Activated T-cell treated with anti-CD3 and anti-CD28 coated beads, Interleukin-2, amount 50 U/mL, for 4 hours (primary cell): ENCODE results near the gene ABCF2. TPM values are rescaled to one million over a fixed set of nuclear protein-coding genes. Genes with fewer than 3 reads are reported as not detected.

Source experiments
- ATAC-seq, 2 donors: fragments of 200-7000 bp; cut with Tn5 transposase; one replicate each; pipeline ENCODE4 v1.10.0; 2021
- DNase-seq: peaks from one replicate; pipeline ENCODE4 v3.0.0-alpha.2; 2020
- H3K27me3 Mint-ChIP-seq: one replicate; pipeline ENCODE4 v1.8.0; 2021; ENCODE audit warnings: low read depth, mixed read lengths
- H3K36me3 Mint-ChIP-seq: one replicate; pipeline ENCODE4 v1.8.0; 2022; ENCODE audit warnings: mixed read lengths; ENCODE audit not compliant: insufficient read depth
- H3K4me1 Mint-ChIP-seq: one replicate; pipeline ENCODE4 v1.8.0; 2021; ENCODE audit warnings: low read depth, mixed read lengths
- H3K4me3 Mint-ChIP-seq: one replicate; pipeline ENCODE4 v1.8.0; 2021; ENCODE audit warnings: mild to moderate bottlenecking, moderate library complexity, mixed read lengths
- H3K9me3 Mint-ChIP-seq: one replicate; pipeline ENCODE4 v1.8.0; 2021; ENCODE audit warnings: mixed read lengths
- total RNA-seq, 3 donors: library from RNA; stranded (reverse); gene quantifications; one replicate each; pipeline ENCODE4 v1.2.1, GENCODE V29; 2021

Gene ABCF2
- total RNA-seq, 3 donors from 2014 or later = 144 to 151 (median 146) TPM

- H3K4me1 Mint-ChIP-seq = peaks cover 48% of the 10 kb centered on the region
- no peaks in the 10 kb centered on the region for H3K9me3 Mint-ChIP-seq
- no peaks in the 10 kb centered on the region for H3K27me3 Mint-ChIP-seq
- DNase-seq = no peak
- H3K4me3 Mint-ChIP-seq = peak overlapping the region; percentile 100
- peaks cover 13% of the 10 kb centered on the region for H3K36me3 Mint-ChIP-seq
- no peak for ATAC-seq
These were observed 4.1 kb upstream of the ABCF2 start for GRCh38 chr7:151231080-151231479.

- H3K36me3 Mint-ChIP-seq = peaks cover 26% of the 10 kb centered on the region
- H3K4me3 Mint-ChIP-seq = no peak overlapping the region
- no peaks in the 10 kb centered on the region for H3K27me3 Mint-ChIP-seq
- H3K4me1 Mint-ChIP-seq = peaks cover 57% of the 10 kb centered on the region
- ATAC-seq (no peak), DNase-seq (no peak)
- H3K9me3 Mint-ChIP-seq = no peaks in the 10 kb centered on the region
These were observed 2.2 kb upstream of the ABCF2 start for GRCh38 chr7:151229249-151229648.

- Mint-ChIP-seq H3K4me1 (peaks cover 49% of the 10 kb centered on the region), H3K4me3 (peak overlapping the region; percentile 100), H3K9me3 (no peaks in the 10 kb centered on the region), H3K27me3 (no peaks in the 10 kb centered on the region), H3K36me3 (peaks cover 28% of the 10 kb centered on the region)
- ATAC-seq (no peak), DNase-seq (no peak)
These were observed 1.2 kb upstream of the ABCF2 start for GRCh38 chr7:151228024-151228866.

- H3K4me3 Mint-ChIP-seq = peak overlapping the region; percentile 100
- DNase-seq (no peak), ATAC-seq (no peak)
- peaks cover 34% of the 10 kb centered on the region for H3K36me3 Mint-ChIP-seq
- peaks cover 39% of the 10 kb centered on the region for H3K4me1 Mint-ChIP-seq
- no peaks in the 10 kb centered on the region for H3K27me3 Mint-ChIP-seq
- H3K9me3 Mint-ChIP-seq = no peaks in the 10 kb centered on the region
These were observed 488 bp downstream of the ABCF2 start for GRCh38 chr7:151226560-151226874.

GRCh38 chr7:151225948-151226510 is 976 bp downstream of the ABCF2 start:
- peak overlapping the region; percentile 100 for H3K4me3 Mint-ChIP-seq
- H3K4me1 Mint-ChIP-seq = peaks cover 37% of the 10 kb centered on the region
- no peak for DNase-seq
- ATAC-seq = no peak
- H3K27me3 Mint-ChIP-seq = no peaks in the 10 kb centered on the region
- peaks cover 36% of the 10 kb centered on the region for H3K36me3 Mint-ChIP-seq
- H3K9me3 Mint-ChIP-seq = no peaks in the 10 kb centered on the region

GRCh38 chr7:151223728-151224127 is 3.3 kb downstream of the ABCF2 start:
- H3K36me3 Mint-ChIP-seq = peaks cover 45% of the 10 kb centered on the region
- H3K4me3 Mint-ChIP-seq = no peak overlapping the region
- DNase-seq (no peak), ATAC-seq (no peak)
- H3K9me3 Mint-ChIP-seq = no peaks in the 10 kb centered on the region
- peaks cover 37% of the 10 kb centered on the region for H3K4me1 Mint-ChIP-seq
- H3K27me3 Mint-ChIP-seq = no peaks in the 10 kb centered on the region

GRCh38 chr7:151218170-151218569 is 8.8 kb downstream of the ABCF2 start:
- H3K9me3 Mint-ChIP-seq = no peaks in the 10 kb centered on the region
- DNase-seq = no peak
- no peaks in the 10 kb centered on the region for H3K27me3 Mint-ChIP-seq
- H3K4me1 Mint-ChIP-seq = no peaks in the 10 kb centered on the region
- ATAC-seq = no peak
- peaks cover 51% of the 10 kb centered on the region for H3K36me3 Mint-ChIP-seq
- no peak overlapping the region for H3K4me3 Mint-ChIP-seq

GRCh38 chr7:151215396-151215795 is 11.6 kb downstream of the ABCF2 start:
- no peak overlapping the region for H3K4me3 Mint-ChIP-seq
- H3K27me3 Mint-ChIP-seq = no peaks in the 10 kb centered on the region
- no peaks in the 10 kb centered on the region for H3K9me3 Mint-ChIP-seq
- no peak for ATAC-seq
- H3K36me3 Mint-ChIP-seq = peaks cover 47% of the 10 kb centered on the region
- peaks cover 2% of the 10 kb centered on the region for H3K4me1 Mint-ChIP-seq
- no peak for DNase-seq

- no peaks in the 10 kb centered on the region for H3K27me3 Mint-ChIP-seq
- DNase-seq (no peak), ATAC-seq (no peak)
- no peaks in the 10 kb centered on the region for H3K9me3 Mint-ChIP-seq
- H3K4me3 Mint-ChIP-seq = no peak overlapping the region
- H3K36me3 Mint-ChIP-seq = peaks cover 39% of the 10 kb centered on the region
- peaks cover 3% of the 10 kb centered on the region for H3K4me1 Mint-ChIP-seq
These were observed 13.2 kb downstream of the ABCF2 start for GRCh38 chr7:151213826-151214225.

GRCh38 chr7:151212626-151213025 is 14.4 kb downstream of the ABCF2 start:
- peaks cover 13% of the 10 kb centered on the region for H3K4me1 Mint-ChIP-seq
- ATAC-seq (no peak), DNase-seq (no peak)
- peaks cover 28% of the 10 kb centered on the region for H3K36me3 Mint-ChIP-seq
- no peaks in the 10 kb centered on the region for H3K27me3 Mint-ChIP-seq
- H3K9me3 Mint-ChIP-seq = no peaks in the 10 kb centered on the region
- H3K4me3 Mint-ChIP-seq = no peak overlapping the region

- no peaks in the 10 kb centered on the region for H3K27me3 Mint-ChIP-seq
- DNase-seq = no peak
- H3K36me3 Mint-ChIP-seq = peaks cover 28% of the 10 kb centered on the region
- H3K4me3 Mint-ChIP-seq = no peak overlapping the region
- no peaks in the 10 kb centered on the region for H3K9me3 Mint-ChIP-seq
- no peak for ATAC-seq
- H3K4me1 Mint-ChIP-seq = peaks cover 26% of the 10 kb centered on the region
These were observed 15.7 kb downstream of the ABCF2 start for GRCh38 chr7:151211155-151211772.

GRCh38 chr7:151210087-151210854 is 16.7 kb downstream of the ABCF2 start, which contains the start of gene H2BK1:
Gene H2BK1 (minus strand): TSS chr7:151210488. CDS start chr7:151210318, 170 bp downstream.
- no peak within 1 kb of the TSS for H3K4me3 Mint-ChIP-seq
- H3K9me3 Mint-ChIP-seq = no peaks in the 10 kb centered on the region
- H3K36me3 Mint-ChIP-seq = peaks cover 21% of the 10 kb centered on the region
- H3K27me3 Mint-ChIP-seq = peaks cover 2% of the 10 kb centered on the region
- no peak for DNase-seq
- H3K4me1 Mint-ChIP-seq = peaks cover 30% of the 10 kb centered on the region
- no peak for ATAC-seq

GRCh38 chr7:151209588-151209987 is 17.4 kb downstream of the ABCF2 start:
- H3K4me3 Mint-ChIP-seq = no peak overlapping the region
- ATAC-seq (no peak), DNase-seq (no peak)

GRCh38 chr7:151208253-151208862 is 18.6 kb downstream of the ABCF2 start:
- peaks cover 30% of the 10 kb centered on the region for H3K4me1 Mint-ChIP-seq
- H3K27me3 Mint-ChIP-seq = peaks cover 10% of the 10 kb centered on the region
- no peak overlapping the region for H3K4me3 Mint-ChIP-seq
- DNase-seq = no peak
- H3K9me3 Mint-ChIP-seq = no peaks in the 10 kb centered on the region
- peaks cover 8% of the 10 kb centered on the region for H3K36me3 Mint-ChIP-seq
- ATAC-seq = no peak

More at GRCh38 chr7:151209588-151209987, 17.4 kb downstream of the ABCF2 start:
- Mint-ChIP-seq H3K4me1 (peaks cover 30% of the 10 kb centered on the region), H3K36me3 (peaks cover 16% of the 10 kb centered on the region), H3K9me3 (no peaks in the 10 kb centered on the region), H3K27me3 (peaks cover 7% of the 10 kb centered on the region)
